Measurements from ENCODE around the gene TMEM72. TPM values are rescaled to one million over a fixed set of nuclear protein-coding genes. Genes with fewer than 3 reads are reported as not detected.

The TMEM72 gene
- total RNA-seq, 3 donors from 2014 or later (not counting 1 experiment from before 2014, with no cell fraction given) = not detected

- intact Hi-C loops (cut with micrococcal nuclease) = no loop called here
- Histone ChIP-seq H3K4me3 (ENCODE audit: low read length) (no peak overlapping the region), H3K27ac (ENCODE audit: low read length) (no peak overlapping the region), H3K27me3 (ENCODE audit: control insufficient read depth, insufficient read depth, low read length) (no peaks in the 10 kb centered on the region), H3K9me3 (ENCODE audit: control insufficient read depth, insufficient read depth, low read length) (no peaks in the 10 kb centered on the region), H3K4me1 (ENCODE audit: control insufficient read depth, insufficient read depth, low read length) (peaks cover 8% of the 10 kb centered on the region), H3K36me3 (ENCODE audit: control insufficient read depth, insufficient read depth, low read length) (no peaks in the 10 kb centered on the region)
- Mint-ChIP-seq H3K9me3 (no peaks in the 10 kb centered on the region), H3K36me3 (no peaks in the 10 kb centered on the region), H3K4me1 (peaks cover 5 to 7% of the 10 kb centered on the region in 2 donors), H3K4me3 (no peak overlapping the region), H3K27me3 (ENCODE audit: low read depth in 2 of 2) (peaks cover 14 to 20% of the 10 kb centered on the region in 2 donors), H3K27ac (no peak overlapping the region)
- DNase-seq (no peak), ATAC-seq (no peak)
- WGBS (ENCODE audit: insufficient coverage) = 86% methylated on average over 1 of the region's 1 CpG
- TF ChIP-seq CTCF (IDR thresholded peaks at IDR 0.05) = no peak
Measured at GRCh38 chr10:44874166-44874565, 37.0 kb upstream of the TMEM72 start.

- DNase-seq (peak; percentile 64 to 89), ATAC-seq (peak; percentile 70 to 95 (median 93))
- Mint-ChIP-seq H3K36me3 (no peaks in the 10 kb centered on the region), H3K27me3 (ENCODE audit: low read depth in 2 of 2) (peaks cover 19 to 31% of the 10 kb centered on the region in 2 donors), H3K4me1 (peaks cover 21 to 34% of the 10 kb centered on the region in 2 donors), H3K27ac (peak overlapping the region in 1 of 2 donors; percentile 82), H3K4me3 (peak overlapping the region; percentile 93), H3K9me3 (no peaks in the 10 kb centered on the region)
- intact Hi-C loops (cut with micrococcal nuclease) = no loop called here
- no peaks in the 10 kb centered on the region for H3K36me3 ChIP-seq (ENCODE audit: control insufficient read depth, insufficient read depth, low read length)
- H3K27ac ChIP-seq (ENCODE audit: low read length) = no peak overlapping the region
- no peaks in the 10 kb centered on the region for H3K9me3 ChIP-seq (ENCODE audit: control insufficient read depth, insufficient read depth, low read length)
- no peak for TF ChIP-seq CTCF (IDR thresholded peaks at IDR 0.05)
- 12% methylated on average over 28 of the region's 29 CpGs for WGBS (ENCODE audit: insufficient coverage)
- H3K27me3 ChIP-seq (ENCODE audit: control insufficient read depth, insufficient read depth, low read length) = no peaks in the 10 kb centered on the region
- H3K4me3 ChIP-seq (ENCODE audit: low read length) = peak overlapping the region; percentile 40
- H3K4me1 ChIP-seq (ENCODE audit: control insufficient read depth, insufficient read depth, low read length) = peaks cover 23% of the 10 kb centered on the region
Measured at GRCh38 chr10:44878706-44879530, 32.2 kb upstream of the TMEM72 start.

- TF ChIP-seq CTCF (IDR thresholded peaks at IDR 0.05) = no peak
- intact Hi-C loops (cut with micrococcal nuclease) = no loop called here
- Histone ChIP-seq H3K4me3 (ENCODE audit: low read length) (no peak overlapping the region), H3K36me3 (ENCODE audit: control insufficient read depth, insufficient read depth, low read length) (no peaks in the 10 kb centered on the region), H3K4me1 (ENCODE audit: control insufficient read depth, insufficient read depth, low read length) (peaks cover 23% of the 10 kb centered on the region), H3K9me3 (ENCODE audit: control insufficient read depth, insufficient read depth, low read length) (no peaks in the 10 kb centered on the region), H3K27me3 (ENCODE audit: control insufficient read depth, insufficient read depth, low read length) (no peaks in the 10 kb centered on the region), H3K27ac (ENCODE audit: low read length) (no peak overlapping the region)
- Mint-ChIP-seq H3K27ac (peak overlapping the region in 1 of 2 donors; percentile 82), H3K4me3 (peak overlapping the region; percentile 93), H3K9me3 (no peaks in the 10 kb centered on the region), H3K36me3 (no peaks in the 10 kb centered on the region), H3K27me3 (ENCODE audit: low read depth in 2 of 2) (peaks cover 19 to 31% of the 10 kb centered on the region in 2 donors), H3K4me1 (peaks cover 21 to 34% of the 10 kb centered on the region in 2 donors)
- no peak for DNase-seq
- WGBS (ENCODE audit: insufficient coverage) = 86% methylated on average over 14 of the region's 14 CpGs
- ATAC-seq = no peak
Measured at GRCh38 chr10:44879531-44879899, 31.6 kb upstream of the TMEM72 start.
